ENCODE data around the gene IGFLR1. TPM values are rescaled to one million over a fixed set of nuclear protein-coding genes. Genes with fewer than 3 reads are reported as not detected.

The IGFLR1 gene
- total RNA-seq, 1 experiment from 2014 or later = 9.9 TPM

GRCh38 chr19:35740108-35740422 is 2.2 kb downstream of the IGFLR1 start:
- no peak for ATAC-seq
- TF ChIP-seq ZNF232 (CRISPR knock-in tag; IDR thresholded peaks at IDR 0.05) (no peak), ZNF671 (CRISPR knock-in tag; IDR thresholded peaks at IDR 0.05) (no peak), E2F5 (CRISPR knock-in tag; IDR thresholded peaks at IDR 0.05) (no peak), USF1 (CRISPR knock-in tag; IDR thresholded peaks at IDR 0.05) (no peak), MAX (CRISPR knock-in tag; IDR thresholded peaks at IDR 0.05) (no peak), ETV6 (CRISPR knock-in tag; IDR thresholded peaks at IDR 0.05) (0 out of 2 replicates have a peak, but pooled peaks have one; percentile 56), ZNF423 (CRISPR knock-in tag; IDR thresholded peaks at IDR 0.05) (peak; percentile 48), ARID4B (CRISPR knock-in tag; IDR thresholded peaks at IDR 0.05; ENCODE audit: borderline replicate concordance) (0 out of 2 replicates have a peak, but pooled peaks have one; percentile 50), CREM (CRISPR knock-in tag; IDR thresholded peaks at IDR 0.05) (no peak)
- Mint-ChIP-seq H3K4me3 (peak overlapping the region; percentile 81), H3K9me3 (no peaks in the 10 kb centered on the region), H3K27ac (no peak overlapping the region), H3K36me3 (peaks cover 21% of the 10 kb centered on the region), H3K27me3 (ENCODE audit: low read depth) (no peaks in the 10 kb centered on the region), H3K4me1 (peaks cover 11% of the 10 kb centered on the region)
- ChIA-PET CTCF (interaction anchor here (0.9 to 1.6 kb wide), 17 partner anchors 8 to 230 kb away, joined by 3 to 25 read pairs (median 5); partner anchors contain the start of gene LIN37), POLR2A (interaction anchor here (0.9 to 1.3 kb wide), 12 partner anchors 9 to 268 kb away, joined by 3 to 13 read pairs (median 4); partner anchors contain the start of genes HSPB6, PROSER3 and SYNE4)
- no peak for DNase-seq (ENCODE audit: low spot score)

GRCh38 chr19:35739275-35740107 is 2.8 kb downstream of the IGFLR1 start:
- DNase-seq (ENCODE audit: low spot score) (no peak), ATAC-seq (no peak)
- H3K4me1 Mint-ChIP-seq = peaks cover 10% of the 10 kb centered on the region
- H3K4me3 Mint-ChIP-seq = peak overlapping the region; percentile 81
- H3K9me3 Mint-ChIP-seq = no peaks in the 10 kb centered on the region
- TF ChIP-seq MLX (CRISPR knock-in tag; IDR thresholded peaks at IDR 0.05) = 0 out of 2 replicates have a peak, but pooled peaks have one; percentile 27
- TF ChIP-seq ATF2 (CRISPR knock-in tag; IDR thresholded peaks at IDR 0.05; ENCODE audit: borderline replicate concordance, low read depth) = no peak
- no peak for TF ChIP-seq ZNF281 (CRISPR knock-in tag; IDR thresholded peaks at IDR 0.05)
- no peak overlapping the region; the same call in 1 of the 2 replicates for H3K27ac Mint-ChIP-seq
- CTCF ChIA-PET = interaction anchor here (0.7 to 1.6 kb wide), 11 partner anchors 9 to 192 kb away, joined by 3 to 25 read pairs (median 6); partner anchors contain the start of gene LIN37
- no peaks in the 10 kb centered on the region for H3K27me3 Mint-ChIP-seq (ENCODE audit: low read depth)
- POLR2A ChIA-PET = interaction anchor here (0.8 to 1.3 kb wide), 8 partner anchors 9 to 269 kb away, joined by 3 to 10 read pairs (median 3); partner anchors contain the start of gene SYNE4
- H3K36me3 Mint-ChIP-seq = peaks cover 26% of the 10 kb centered on the region
